GM18873 (cell line): ENCODE data around the gene CPED1.
"Not testable (repeated sequence)": the region's sequence is repeated elsewhere in the genome, so short reads cannot be mapped to it uniquely, and the experiment has no call there.

Experiments used
- ATAC-seq: cut with Tn5 transposase; IDR thresholded peaks from one replicate; pipeline ENCODE4 v1.9.1; 2021; ENCODE audit warnings: mild to moderate bottlenecking, moderate library complexity, moderate number of reproducible peaks; ENCODE audit not compliant: unreplicated experiment, low FRiP score

CPED1 gene

GRCh38 chr7:121205777-121206176, 217.3 kb downstream of the CPED1 start:
- no peak for ATAC-seq

GRCh38 chr7:121211253-121211652, 222.7 kb downstream of the CPED1 start:
- ATAC-seq, result no peak

- ATAC-seq, result no peak
These were observed 223.5 kb downstream of the CPED1 start for GRCh38 chr7:121212036-121212435.

- no peak for ATAC-seq
These were observed 226.1 kb downstream of the CPED1 start for GRCh38 chr7:121214657-121215056.

- ATAC-seq, result no peak
These were observed 230.5 kb downstream of the CPED1 start for GRCh38 chr7:121219026-121219425.

GRCh38 chr7:121221108-121221507, 232.6 kb downstream of the CPED1 start:
- ATAC-seq, result not testable (repeated sequence)

GRCh38 chr7:121228779-121229178, 240.3 kb downstream of the CPED1 start:
- no peak for ATAC-seq

- ATAC-seq, result no peak
These were observed 246.7 kb downstream of the CPED1 start for GRCh38 chr7:121235201-121235600.

- ATAC-seq, result no peak
These were observed 249.1 kb downstream of the CPED1 start for GRCh38 chr7:121237601-121238000.

GRCh38 chr7:121244120-121244870, 255.8 kb downstream of the CPED1 start:
- peak; percentile 49 for ATAC-seq

GRCh38 chr7:121251367-121251766, 262.9 kb downstream of the CPED1 start:
- not testable (repeated sequence) for ATAC-seq

GRCh38 chr7:121252523-121253235, 264.2 kb downstream of the CPED1 start:
- not testable (repeated sequence) for ATAC-seq

GRCh38 chr7:121259826-121260225, 271.3 kb downstream of the CPED1 start:
- no peak for ATAC-seq

GRCh38 chr7:121261207-121261884, 272.8 kb downstream of the CPED1 start:
- no peak for ATAC-seq

GRCh38 chr7:121262221-121262620, 273.7 kb downstream of the CPED1 start:
- no peak for ATAC-seq

GRCh38 chr7:121262969-121263368, 274.5 kb downstream of the CPED1 start:
- ATAC-seq, result no peak

GRCh38 chr7:121266307-121266894, 277.9 kb downstream of the CPED1 start:
- no peak for ATAC-seq

GRCh38 chr7:121267612-121268011, 279.1 kb downstream of the CPED1 start:
- no peak for ATAC-seq

- ATAC-seq, result no peak
These were observed 281.3 kb downstream of the CPED1 start for GRCh38 chr7:121269798-121270197.

- no peak for ATAC-seq
These were observed 282.6 kb downstream of the CPED1 start for GRCh38 chr7:121271098-121271497.

GRCh38 chr7:121271916-121272315, 283.4 kb downstream of the CPED1 start:
- ATAC-seq, result no peak
